Sigmoid colon (tissue), 7 donors: ENCODE measurements around the gene TGFBR1. TPM values are rescaled to one million over a fixed set of nuclear protein-coding genes. Genes with fewer than 3 reads are reported as not detected.

Experiments used
- DNase-seq: peaks from one replicate; pipeline ENCODE4 v3.0.0-alpha.2; 2019
- H3K27ac ChIP-seq, 4 donors: fragments of 200-600 bp; sonication (generic); one replicate each; pipeline ENCODE4 v1.5.1; 2016 to 2019; ENCODE audit warnings: mild to moderate bottlenecking in 1 of 4
- H3K27me3 ChIP-seq, 3 donors: fragments of 200-600 bp; sonication (generic); one replicate each; pipeline ENCODE4 v1.5.1; 2019; ENCODE audit warnings: mild to moderate bottlenecking in 1 of 3
- H3K36me3 ChIP-seq, 4 donors: fragments of 200-600 bp; sonication (generic); one replicate each; pipeline ENCODE4 v1.5.1; 2016 to 2019
- H3K4me1 ChIP-seq, 4 donors: fragments of 200-600 bp; sonication (generic); one replicate each; pipeline ENCODE4 v1.5.1; 2017 to 2019
- H3K4me3 ChIP-seq, 4 donors: fragments of 200-600 bp; sonication (generic); one replicate each; pipeline ENCODE4 v1.5.1; 2017 to 2019; ENCODE audit warnings: mild to moderate bottlenecking in 2 of 4, moderate library complexity in 1 of 4
- H3K9me3 ChIP-seq, 4 donors: fragments of 200-600 bp in 3 of 4; sonication (generic) in 3 of 4; one replicate each; pipeline versions ENCODE4 v1.5.1 to v1.6.1; 2013 to 2019
- EP300 ChIP-seq, 4 donors: sonication (generic); formaldehyde crosslinking; IDR thresholded peaks; one replicate each; pipeline ENCODE4 v1.6.1; 2017; ENCODE audit warnings: antibody characterized with exemption in 4 of 4
- POLR2A ChIP-seq, 2 donors: fragments of 450-650 bp; IDR thresholded peaks; one replicate each; pipeline ENCODE4 v1.6.1; 2016; ENCODE audit warnings: antibody characterized with exemption in 2 of 2, mild to moderate bottlenecking in 2 of 2, moderate library complexity in 2 of 2
- POLR2AphosphoS5 ChIP-seq, 4 donors: sonication (generic); formaldehyde crosslinking; IDR thresholded peaks; one replicate each; pipeline ENCODE4 v1.6.1; 2017; ENCODE audit warnings: antibody characterized with exemption in 4 of 4
- WGBS, 2 donors: extraction: QIAGEN DNeasy Blood & Tissue Kit; methylation state at CpG; one replicate each; pipeline ENCODE4 v1.1.7; 2013; 5-methylcytosine and 5-hydroxymethylcytosine counted together
- intact Hi-C: fragments of 100-400 bp; cut with DNase I; formaldehyde crosslinking; loops from one replicate; pipeline ENCODE4 v1.15.1; 2023
- polyA plus RNA-seq, 3 donors: library from polyadenylated mRNA; stranded (reverse); fragments of 200-250 nt; gene quantifications; one replicate each; pipeline ENCODE4 v1.2.3, GENCODE V29; 2013
- total RNA-seq, 4 donors: library from RNA; depleted of rRNA; stranded (reverse); fragments of >200 nt; gene quantifications; one replicate each; pipeline ENCODE4 v1.1.0, GENCODE V29; 2016
- TF ChIP-seq, protein P1 (sequence below), 4 experiments: fragments of 450-650 bp in 3 of 4; fragments of 200-600 bp in 1 of 4; IDR thresholded peaks; one replicate each; pipeline ENCODE4 v1.5.1; 2016 to 2019; ENCODE audit warnings: antibody characterized with exemption in 4 of 4, mild to moderate bottlenecking in 3 of 4, moderate library complexity in 2 of 4
- donor health status: healthy with polysubstance abuse.
- donor health status: Bipolar disorder and iron deficiency.
- donor health status: healthy.

The TGFBR1 gene
- total and polyA plus RNA-seq, 7 donors = 3.9 to 84.3 (median 48.4) TPM

DNA sequence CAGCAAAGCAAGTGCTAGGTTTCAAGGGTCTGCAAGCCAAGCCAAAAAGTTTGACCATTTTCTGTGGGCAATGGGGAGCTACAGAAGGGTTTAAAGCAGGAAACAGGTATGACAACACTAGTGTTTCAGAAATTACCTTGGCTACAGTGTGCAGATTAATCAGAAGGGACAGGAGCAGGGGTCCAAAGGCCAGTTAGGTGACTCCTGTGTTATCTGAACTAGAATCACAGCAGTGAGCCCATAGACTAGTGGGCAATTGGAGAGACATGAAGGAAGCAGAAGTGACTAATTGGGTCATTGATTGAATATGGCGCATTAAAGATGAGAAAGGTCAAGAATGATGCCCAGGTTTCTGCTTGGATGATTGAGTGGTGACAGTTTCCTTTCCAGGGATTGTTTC, 41.4 kb upstream of the TGFBR1 start:
- Histone ChIP-seq H3K4me1 (peaks cover 0 to 14% (median 12%) of the 10 kb centered on the region in 4 donors), H3K4me3 (no peak overlapping the region), H3K9me3 (no peaks in the 10 kb centered on the region), H3K27ac (no peak overlapping the region), H3K27me3 (no peaks in the 10 kb centered on the region), H3K36me3 (peaks cover 14 to 72% (median 26%) of the 10 kb centered on the region in 4 donors)
- WGBS, 2 donors = 95 to 98% methylated on average over 1 of the region's 1 CpG
- TF ChIP-seq POLR2AphosphoS5 (IDR thresholded peaks at IDR 0.05) = no peak
- TF ChIP-seq POLR2A (IDR thresholded peaks at IDR 0.05) = no peak
- TF ChIP-seq EP300 (IDR thresholded peaks at IDR 0.05) = no peak
- TF ChIP-seq, protein P1, sequence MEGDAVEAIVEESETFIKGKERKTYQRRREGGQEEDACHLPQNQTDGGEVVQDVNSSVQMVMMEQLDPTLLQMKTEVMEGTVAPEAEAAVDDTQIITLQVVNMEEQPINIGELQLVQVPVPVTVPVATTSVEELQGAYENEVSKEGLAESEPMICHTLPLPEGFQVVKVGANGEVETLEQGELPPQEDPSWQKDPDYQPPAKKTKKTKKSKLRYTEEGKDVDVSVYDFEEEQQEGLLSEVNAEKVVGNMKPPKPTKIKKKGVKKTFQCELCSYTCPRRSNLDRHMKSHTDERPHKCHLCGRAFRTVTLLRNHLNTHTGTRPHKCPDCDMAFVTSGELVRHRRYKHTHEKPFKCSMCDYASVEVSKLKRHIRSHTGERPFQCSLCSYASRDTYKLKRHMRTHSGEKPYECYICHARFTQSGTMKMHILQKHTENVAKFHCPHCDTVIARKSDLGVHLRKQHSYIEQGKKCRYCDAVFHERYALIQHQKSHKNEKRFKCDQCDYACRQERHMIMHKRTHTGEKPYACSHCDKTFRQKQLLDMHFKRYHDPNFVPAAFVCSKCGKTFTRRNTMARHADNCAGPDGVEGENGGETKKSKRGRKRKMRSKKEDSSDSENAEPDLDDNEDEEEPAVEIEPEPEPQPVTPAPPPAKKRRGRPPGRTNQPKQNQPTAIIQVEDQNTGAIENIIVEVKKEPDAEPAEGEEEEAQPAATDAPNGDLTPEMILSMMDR (IDR thresholded peaks at IDR 0.05) = no peak
- intact Hi-C loops = no loop called here
- DNase-seq = no peak

DNA sequence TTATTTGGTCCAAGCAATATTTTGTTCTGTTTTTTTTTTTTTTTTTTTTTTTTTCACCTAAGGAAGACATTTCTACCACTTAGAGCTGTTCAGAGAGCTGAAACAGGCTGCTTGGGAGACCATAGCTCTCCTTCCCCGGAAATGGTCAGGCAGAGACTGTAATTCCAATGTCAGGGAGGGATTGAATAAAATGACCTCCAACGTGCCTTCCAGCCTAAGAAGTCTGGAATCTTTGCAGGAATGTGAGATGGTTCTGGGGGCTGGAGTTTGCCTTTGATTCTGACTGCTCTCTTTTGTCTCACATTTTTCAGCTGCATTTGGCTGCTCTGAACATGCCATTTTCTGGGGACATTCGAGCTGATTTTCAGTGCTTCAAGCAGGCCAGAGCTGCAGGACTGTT, 38.3 kb upstream of the TGFBR1 start:
- TF ChIP-seq, protein P1 (IDR thresholded peaks at IDR 0.05) = no peak
- TF ChIP-seq EP300 (IDR thresholded peaks at IDR 0.05) (no peak), POLR2AphosphoS5 (IDR thresholded peaks at IDR 0.05) (no peak), POLR2A (IDR thresholded peaks at IDR 0.05) (no peak)
- Histone ChIP-seq H3K4me3 (no peak overlapping the region), H3K9me3 (no peaks in the 10 kb centered on the region), H3K4me1 (peaks cover 0 to 6% (median 0%) of the 10 kb centered on the region in 4 donors), H3K27ac (no peak overlapping the region), H3K36me3 (peaks cover 24 to 73% (median 30%) of the 10 kb centered on the region in 4 donors), H3K27me3 (no peaks in the 10 kb centered on the region)
- WGBS, 2 donors = 72 to 81% methylated on average over 3 of the region's 3 CpGs
- no peak for DNase-seq
- intact Hi-C loops = no loop called here

DNA sequence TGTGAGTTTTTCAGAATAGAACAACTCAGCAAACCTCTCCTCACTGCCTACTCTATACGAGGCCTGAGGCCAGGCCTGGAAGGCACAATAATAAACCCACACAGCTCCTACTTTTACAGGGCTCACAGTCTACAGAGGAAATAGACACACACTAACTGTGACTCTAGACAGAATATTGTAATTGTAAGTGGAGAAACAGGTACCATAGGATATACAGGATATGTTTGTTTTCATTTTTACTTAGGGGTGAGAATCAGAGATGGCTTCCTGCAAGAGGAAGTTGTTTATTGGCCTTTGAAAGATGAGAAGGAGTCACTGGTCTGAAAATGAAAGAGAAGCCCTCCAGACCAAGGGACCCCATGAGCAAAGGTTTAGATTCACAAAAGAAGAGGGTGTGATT, 35.8 kb upstream of the TGFBR1 start:
- no peak for DNase-seq
- H3K9me3 ChIP-seq = no peaks in the 10 kb centered on the region
- H3K36me3 ChIP-seq = peaks cover 11 to 48% (median 18%) of the 10 kb centered on the region in 4 donors
- H3K4me1 ChIP-seq = peaks cover 0 to 6% (median 0%) of the 10 kb centered on the region in 4 donors
- peak overlapping the region in 1 of 4 donors; percentile 16 for H3K27ac ChIP-seq
- TF ChIP-seq EP300 (IDR thresholded peaks at IDR 0.05) (no peak), POLR2A (IDR thresholded peaks at IDR 0.05) (no peak), POLR2AphosphoS5 (IDR thresholded peaks at IDR 0.05) (no peak)
- TF ChIP-seq, protein P1 (IDR thresholded peaks at IDR 0.05) = no peak
- WGBS, 2 donors = 64 to 76% methylated on average over 1 of the region's 1 CpG
- no peak overlapping the region for H3K4me3 ChIP-seq
- intact Hi-C loops = no loop called here
- no peaks in the 10 kb centered on the region for H3K27me3 ChIP-seq

DNA sequence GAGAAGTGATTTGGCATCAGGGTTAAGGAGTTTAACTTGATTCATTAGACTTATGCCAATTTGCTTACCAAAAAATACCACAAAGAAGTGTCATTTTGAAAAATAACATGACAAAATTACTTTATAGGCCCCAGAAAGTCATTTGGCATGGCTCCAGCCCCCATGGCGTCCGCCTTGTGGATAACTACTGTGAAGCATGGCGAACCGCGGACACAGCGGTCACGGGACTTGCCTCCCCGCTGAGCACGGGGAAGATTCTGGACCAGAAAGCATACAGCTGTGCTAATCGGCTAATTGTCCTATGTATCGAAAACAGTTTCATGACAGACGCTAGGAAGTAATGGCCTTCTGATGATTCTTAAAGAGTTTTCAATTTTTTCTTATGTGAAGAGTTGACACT, 35.4 kb upstream of the TGFBR1 start:
- Histone ChIP-seq H3K4me1 (peaks cover 0 to 6% (median 0%) of the 10 kb centered on the region in 4 donors), H3K9me3 (no peaks in the 10 kb centered on the region), H3K36me3 (peaks cover 11 to 45% (median 18%) of the 10 kb centered on the region in 4 donors), H3K27me3 (no peaks in the 10 kb centered on the region), H3K27ac (peak overlapping the region in 1 of 4 donors; percentile 16), H3K4me3 (no peak overlapping the region)
- intact Hi-C loops = no loop called here
- no peak for TF ChIP-seq POLR2A (IDR thresholded peaks at IDR 0.05)
- no peak for TF ChIP-seq POLR2AphosphoS5 (IDR thresholded peaks at IDR 0.05)
- TF ChIP-seq, protein P1 (IDR thresholded peaks at IDR 0.05) = no peak
- TF ChIP-seq EP300 (IDR thresholded peaks at IDR 0.05) = no peak
- no peak for DNase-seq
- 93 to 95% methylated on average over 12 of the region's 12 CpGs for WGBS, 2 donors

DNA sequence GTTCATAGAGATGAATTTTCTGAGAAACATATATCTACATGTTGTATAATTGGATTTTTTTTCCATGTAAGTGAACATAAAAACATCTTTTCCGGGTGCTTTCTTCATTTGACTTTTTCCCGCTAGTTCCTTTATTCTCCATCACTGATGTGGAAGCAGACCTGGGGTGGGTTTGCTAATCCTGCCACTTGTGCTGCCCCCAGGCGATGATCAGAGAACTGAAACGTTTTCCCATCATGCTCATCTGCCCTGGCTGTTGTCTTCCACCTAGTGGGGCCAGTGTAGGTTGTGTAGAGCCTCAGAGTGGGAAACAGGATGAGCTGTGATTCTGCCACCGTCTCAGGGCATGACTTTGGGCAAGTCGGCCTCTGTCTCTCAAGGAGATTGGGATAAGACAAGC, 34.2 kb upstream of the TGFBR1 start:
- no peaks in the 10 kb centered on the region for H3K9me3 ChIP-seq
- H3K36me3 ChIP-seq = peaks cover 8 to 38% (median 18%) of the 10 kb centered on the region in 4 donors
- H3K4me1 ChIP-seq = peaks cover 0 to 12% (median 2%) of the 10 kb centered on the region in 4 donors
- 83 to 84% methylated on average over 6 of the region's 6 CpGs for WGBS, 2 donors
- H3K4me3 ChIP-seq = no peak overlapping the region
- TF ChIP-seq POLR2AphosphoS5 (IDR thresholded peaks at IDR 0.05) = no peak
- TF ChIP-seq POLR2A (IDR thresholded peaks at IDR 0.05) = no peak
- TF ChIP-seq EP300 (IDR thresholded peaks at IDR 0.05) = no peak
- TF ChIP-seq, protein P1 (IDR thresholded peaks at IDR 0.05) = no peak
- intact Hi-C loops = no loop called here
- peak overlapping the region in 3 of 4 donors; percentile 29 to 48 (median 30) for H3K27ac ChIP-seq
- no peak for DNase-seq
- H3K27me3 ChIP-seq = no peaks in the 10 kb centered on the region
